Endothelial cell of coronary artery (primary cell): ENCODE results near the gene POC1A. TPM values are rescaled to one million over a fixed set of nuclear protein-coding genes. Genes with fewer than 3 reads are reported as not detected.

Source experiments
- total RNA-seq: library from RNA; depleted of rRNA; stranded (reverse); fragments of >200 nt; gene quantifications from 2 replicates; pipeline ENCODE4 v1.2.3, GENCODE V29; 2014

Gene POC1A
- 6.8 and 13.2 TPM in 2 replicates for total RNA-seq

GRCh38 chr3:52154135-52155094 is at the start of gene POC1A:
TSS of gene POC1A (minus strand) at chr3:52154423. CDS start at chr3:52154372, 51 bp downstream.

GRCh38 chr3:52197842-52198625 is 43.8 kb upstream of the POC1A start, which contains the start of gene ALAS1:
TSS of gene ALAS1 (plus strand) at chr3:52198160. CDS start at chr3:52199242, 1,082 bp downstream.

DNA sequence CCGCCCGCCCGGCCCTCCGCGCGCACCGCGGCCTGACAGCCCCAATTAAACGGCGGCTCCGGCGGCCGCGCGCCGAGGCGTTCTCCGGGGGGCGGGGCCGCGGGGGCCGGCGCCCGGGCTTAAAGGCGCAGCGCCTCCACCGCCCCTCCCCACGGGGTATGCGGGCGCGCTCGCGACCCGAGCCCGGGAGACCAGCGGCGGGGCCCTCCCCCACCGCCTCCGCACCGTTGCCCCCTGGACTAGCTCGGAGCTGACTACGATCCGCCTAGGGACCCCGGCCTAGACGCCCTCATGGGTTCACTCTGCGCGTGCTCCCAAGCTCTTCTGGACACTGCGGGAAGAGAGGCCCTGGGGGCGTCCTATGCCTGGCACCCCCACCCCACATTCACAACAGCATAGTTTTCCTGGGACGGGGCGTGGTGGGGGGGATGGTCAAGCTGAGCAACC is 97.7 kb downstream of the POC1A start, which contains the start of gene DUSP7:
Gene DUSP7 (minus strand): TSS at position 51 of the 447 bp plus-strand sequence. CDS start 205 bp downstream, outside the sequence.

Other genes starting within 250 kb of the POC1A start
- 28.9 and 34.4 TPM in 2 replicates for gene RRP9, start 212.5 kb downstream of the POC1A start, total RNA-seq
- gene PARP3, start 212.1 kb downstream of the POC1A start, total RNA-seq = 7.8 and 12.4 TPM in 2 replicates
- gene GPR62, start 199.0 kb downstream of the POC1A start, total RNA-seq = under 0.01 and 0.09 TPM in 2 replicates
- 18.9 and 22.4 TPM in 2 replicates for gene PCBP4, start 187.0 kb downstream of the POC1A start, total RNA-seq
- 7.9 and 10.3 TPM in 2 replicates for gene ABHD14B, start 180.4 kb downstream of the POC1A start, total RNA-seq
- 4.3 and 5.1 TPM in 2 replicates for gene ABHD14A, start 179.4 kb downstream of the POC1A start, total RNA-seq
- gene ACY1, start 170.9 kb downstream of the POC1A start, total RNA-seq = 18.0 and 18.8 TPM in 2 replicates
- 1,227 and 1,287 TPM in 2 replicates for gene RPL29, start 158.5 kb downstream of the POC1A start, total RNA-seq
- 8.4 and 10.1 TPM in 2 replicates for gene DUSP7, start 97.9 kb downstream of the POC1A start, total RNA-seq
- gene ALAS1, start 43.7 kb upstream of the POC1A start, total RNA-seq = 33.1 and 46.7 TPM in 2 replicates
- gene TLR9, start 71.2 kb upstream of the POC1A start, total RNA-seq = not detected in 2 replicates
- gene TWF2, start 84.7 kb upstream of the POC1A start, total RNA-seq = 114 and 139 TPM in 2 replicates
- 9.2 and 14.9 TPM in 2 replicates for gene PPM1M, start 91.3 kb upstream of the POC1A start, total RNA-seq
- gene WDR82, start 124.2 kb upstream of the POC1A start, total RNA-seq = 70.3 and 83.1 TPM in 2 replicates
- gene GLYCTK, start 133.4 kb upstream of the POC1A start, total RNA-seq = 11.0 and 21.1 TPM in 2 replicates
- gene DNAH1, start 161.9 kb upstream of the POC1A start, total RNA-seq = 1.8 and 5.2 TPM in 2 replicates